ENCODE measurements around the gene ZNF236. TPM values are rescaled to one million over a fixed set of nuclear protein-coding genes. Genes with fewer than 3 reads are reported as not detected.

ZNF236 gene
- total RNA-seq, 1 donor from 2014 or later, result 13.3 TPM

DNA sequence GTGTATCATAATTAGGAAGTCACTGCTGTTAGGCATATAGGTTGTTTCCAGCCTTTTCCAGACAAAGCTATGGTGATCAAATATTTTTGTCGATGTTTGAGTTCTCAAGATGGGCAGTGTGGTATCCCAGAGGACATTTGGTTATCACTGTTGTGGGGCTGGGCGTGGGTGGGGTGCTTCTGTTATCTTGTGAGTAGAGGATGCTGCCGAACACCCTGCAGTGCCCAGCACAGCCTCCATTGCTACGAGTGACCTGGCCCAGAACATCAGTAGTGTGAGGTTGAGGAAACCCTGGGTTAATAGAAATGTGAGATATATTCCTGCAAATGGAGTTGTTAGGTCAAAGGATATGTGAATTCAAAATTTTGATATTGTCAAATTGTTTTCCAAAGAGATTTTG is 33.2 kb downstream of the ZNF236 start:
- Histone ChIP-seq H3K27ac (ENCODE audit: low read depth, low read length) (no peak overlapping the region), H3K4me1 (ENCODE audit: insufficient read depth, low read length) (peaks cover 5% of the 10 kb centered on the region), H4K20me1 (ENCODE audit: insufficient read depth, low read length) (peaks cover 6% of the 10 kb centered on the region), H3K9ac (ENCODE audit: low read length) (no peak overlapping the region), H3K4me3 (ENCODE audit: insufficient read depth, low read depth, low read length) (no peak overlapping the region), H3K36me3 (ENCODE audit: insufficient read depth, low read length) (peaks cover 6% of the 10 kb centered on the region), H3K79me2 (ENCODE audit: insufficient read depth, low read length) (peaks cover 6% of the 10 kb centered on the region), H3K9me3 (ENCODE audit: insufficient read depth, low read depth, low read length) (no peaks in the 10 kb centered on the region), H3K27me3 (ENCODE audit: insufficient read depth, low read length) (no peaks in the 10 kb centered on the region), H3K4me2 (ENCODE audit: low read length) (no peak overlapping the region), H2AFZ (ENCODE audit: low read depth, low read length) (no peak overlapping the region)
- no peak for DNase-seq (ENCODE audit: low read depth)
- H3K4me1 Mint-ChIP-seq (ENCODE audit: low read depth, unreplicated experiment), result peaks cover 4% of the 10 kb centered on the region
- no peak overlapping the region for H3K4me3 Mint-ChIP-seq (ENCODE audit: unreplicated experiment)
- H3K27me3 Mint-ChIP-seq (ENCODE audit: low read depth, unreplicated experiment), result no peaks in the 10 kb centered on the region
- TF ChIP-seq, protein P1, sequence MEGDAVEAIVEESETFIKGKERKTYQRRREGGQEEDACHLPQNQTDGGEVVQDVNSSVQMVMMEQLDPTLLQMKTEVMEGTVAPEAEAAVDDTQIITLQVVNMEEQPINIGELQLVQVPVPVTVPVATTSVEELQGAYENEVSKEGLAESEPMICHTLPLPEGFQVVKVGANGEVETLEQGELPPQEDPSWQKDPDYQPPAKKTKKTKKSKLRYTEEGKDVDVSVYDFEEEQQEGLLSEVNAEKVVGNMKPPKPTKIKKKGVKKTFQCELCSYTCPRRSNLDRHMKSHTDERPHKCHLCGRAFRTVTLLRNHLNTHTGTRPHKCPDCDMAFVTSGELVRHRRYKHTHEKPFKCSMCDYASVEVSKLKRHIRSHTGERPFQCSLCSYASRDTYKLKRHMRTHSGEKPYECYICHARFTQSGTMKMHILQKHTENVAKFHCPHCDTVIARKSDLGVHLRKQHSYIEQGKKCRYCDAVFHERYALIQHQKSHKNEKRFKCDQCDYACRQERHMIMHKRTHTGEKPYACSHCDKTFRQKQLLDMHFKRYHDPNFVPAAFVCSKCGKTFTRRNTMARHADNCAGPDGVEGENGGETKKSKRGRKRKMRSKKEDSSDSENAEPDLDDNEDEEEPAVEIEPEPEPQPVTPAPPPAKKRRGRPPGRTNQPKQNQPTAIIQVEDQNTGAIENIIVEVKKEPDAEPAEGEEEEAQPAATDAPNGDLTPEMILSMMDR (IDR thresholded peaks at IDR 0.05; ENCODE audit: insufficient read depth, low read depth, low read length), result no peak
- TF ChIP-seq EZH2 (IDR thresholded peaks at IDR 0.05; ENCODE audit: insufficient read depth, low read length), result no peak
- no peak overlapping the region for H3K27ac Mint-ChIP-seq (ENCODE audit: unreplicated experiment)
- no peaks in the 10 kb centered on the region for H3K9me3 Mint-ChIP-seq (ENCODE audit: unreplicated experiment)
- H3K36me3 Mint-ChIP-seq (ENCODE audit: low read depth, unreplicated experiment), result peaks cover 12% of the 10 kb centered on the region
- no peak for FAIRE-seq

DNA sequence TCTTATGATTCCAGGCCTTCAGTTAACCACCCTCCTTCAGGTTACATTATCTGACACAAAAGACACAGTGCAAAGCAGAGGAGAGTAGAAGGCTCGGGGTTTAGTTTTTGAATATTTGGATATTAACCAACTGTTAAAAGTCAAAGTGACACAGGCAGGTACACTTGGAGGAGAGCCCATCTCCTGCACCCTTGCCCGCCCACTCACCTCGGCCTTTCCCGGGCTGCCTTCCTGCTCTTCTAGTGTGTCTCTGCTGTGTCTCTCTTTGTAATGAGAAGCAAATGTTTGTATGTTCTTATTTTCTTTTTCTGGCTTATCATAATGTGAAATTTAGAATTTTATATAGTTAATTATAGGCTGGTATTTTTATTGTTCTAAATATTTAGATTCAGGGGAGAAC is 35.1 kb downstream of the ZNF236 start:
- Histone ChIP-seq H3K4me3 (ENCODE audit: insufficient read depth, low read depth, low read length) (no peak overlapping the region), H3K9me3 (ENCODE audit: insufficient read depth, low read depth, low read length) (no peaks in the 10 kb centered on the region), H3K27me3 (ENCODE audit: insufficient read depth, low read length) (no peaks in the 10 kb centered on the region), H2AFZ (ENCODE audit: low read depth, low read length) (no peak overlapping the region), H3K4me1 (ENCODE audit: insufficient read depth, low read length) (peaks cover 5% of the 10 kb centered on the region), H3K36me3 (ENCODE audit: insufficient read depth, low read length) (peaks cover 8% of the 10 kb centered on the region), H4K20me1 (ENCODE audit: insufficient read depth, low read length) (peaks cover 12% of the 10 kb centered on the region), H3K79me2 (ENCODE audit: insufficient read depth, low read length) (no peaks in the 10 kb centered on the region), H3K27ac (ENCODE audit: low read depth, low read length) (no peak overlapping the region), H3K4me2 (ENCODE audit: low read length) (no peak overlapping the region), H3K9ac (ENCODE audit: low read length) (no peak overlapping the region)
- Mint-ChIP-seq H3K9me3 (ENCODE audit: unreplicated experiment) (no peaks in the 10 kb centered on the region), H3K4me3 (ENCODE audit: unreplicated experiment) (no peak overlapping the region), H3K4me1 (ENCODE audit: low read depth, unreplicated experiment) (peaks cover 7% of the 10 kb centered on the region), H3K27me3 (ENCODE audit: low read depth, unreplicated experiment) (no peaks in the 10 kb centered on the region), H3K36me3 (ENCODE audit: low read depth, unreplicated experiment) (peaks cover 16% of the 10 kb centered on the region), H3K27ac (ENCODE audit: unreplicated experiment) (no peak overlapping the region)
- no peak for DNase-seq (ENCODE audit: low read depth)
- no peak for FAIRE-seq
- TF ChIP-seq, protein P1 (IDR thresholded peaks at IDR 0.05; ENCODE audit: insufficient read depth, low read depth, low read length), result no peak
- no peak for TF ChIP-seq EZH2 (IDR thresholded peaks at IDR 0.05; ENCODE audit: insufficient read depth, low read length)

DNA sequence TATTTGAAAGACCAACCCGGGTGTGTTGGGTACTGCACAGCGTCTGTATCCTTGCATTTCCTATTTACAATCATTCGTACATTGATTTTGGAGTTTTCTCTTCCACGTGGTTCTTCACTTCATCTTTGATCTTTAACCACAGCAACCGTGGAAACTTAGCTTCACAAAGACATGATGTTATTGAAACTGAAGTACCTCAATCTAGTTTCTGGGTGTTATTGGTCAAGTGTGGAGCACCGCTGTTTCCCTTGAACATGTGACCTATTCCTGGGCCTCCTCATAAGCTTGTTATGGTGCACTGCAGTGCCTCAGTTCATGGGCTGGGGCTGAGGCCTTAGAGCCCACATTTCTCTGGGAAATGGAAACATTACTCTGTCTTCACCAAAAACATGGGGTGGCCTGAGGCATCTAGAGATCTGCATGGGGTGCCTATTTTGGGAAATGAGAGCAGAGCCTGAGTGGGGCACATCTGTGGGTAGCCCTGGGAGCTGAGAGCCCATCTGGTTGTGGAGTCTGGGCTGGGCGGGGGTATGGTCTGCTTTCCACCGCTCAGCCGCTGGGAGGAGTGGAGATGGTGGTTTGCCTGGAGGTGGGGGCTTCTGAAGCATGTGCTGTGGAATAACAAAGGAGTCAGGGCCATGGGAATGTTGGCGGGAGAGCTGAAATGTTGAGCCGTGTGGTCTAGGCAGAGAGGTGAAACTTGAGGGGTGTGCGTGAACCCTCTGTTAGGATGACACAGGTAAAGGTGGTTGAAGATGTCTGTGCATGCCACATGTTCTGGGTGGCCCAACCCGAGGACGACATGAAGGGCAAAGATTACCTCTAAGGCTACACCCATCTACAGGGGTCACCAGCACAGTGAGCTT is 37.4 kb downstream of the ZNF236 start:
- no peak overlapping the region for H3K4me3 ChIP-seq (ENCODE audit: insufficient read depth, low read depth, low read length)
- H3K4me2 ChIP-seq (ENCODE audit: low read length), result no peak overlapping the region
- no peak overlapping the region for H3K27ac Mint-ChIP-seq (ENCODE audit: unreplicated experiment)
- H3K36me3 ChIP-seq (ENCODE audit: insufficient read depth, low read length), result peaks cover 10% of the 10 kb centered on the region
- H3K4me3 Mint-ChIP-seq (ENCODE audit: unreplicated experiment), result no peak overlapping the region
- no peak overlapping the region for H3K27ac ChIP-seq (ENCODE audit: low read depth, low read length)
- peaks cover 21% of the 10 kb centered on the region for H3K36me3 Mint-ChIP-seq (ENCODE audit: low read depth, unreplicated experiment)
- no peaks in the 10 kb centered on the region for H3K27me3 ChIP-seq (ENCODE audit: insufficient read depth, low read length)
- no peak overlapping the region for H2AFZ ChIP-seq (ENCODE audit: low read depth, low read length)
- no peaks in the 10 kb centered on the region for H3K9me3 ChIP-seq (ENCODE audit: insufficient read depth, low read depth, low read length)
- FAIRE-seq, result no peak
- no peak for TF ChIP-seq EZH2 (IDR thresholded peaks at IDR 0.05; ENCODE audit: insufficient read depth, low read length)
- TF ChIP-seq, protein P1 (IDR thresholded peaks at IDR 0.05; ENCODE audit: insufficient read depth, low read depth, low read length), result no peak
- peaks cover 5% of the 10 kb centered on the region for H3K4me1 ChIP-seq (ENCODE audit: insufficient read depth, low read length)
- H3K9ac ChIP-seq (ENCODE audit: low read length), result no peak overlapping the region
- no peaks in the 10 kb centered on the region for H3K79me2 ChIP-seq (ENCODE audit: insufficient read depth, low read length)
- H3K9me3 Mint-ChIP-seq (ENCODE audit: unreplicated experiment), result no peaks in the 10 kb centered on the region
- H4K20me1 ChIP-seq (ENCODE audit: insufficient read depth, low read length), result peaks cover 12% of the 10 kb centered on the region
- DNase-seq (ENCODE audit: low read depth), result no peak
- no peaks in the 10 kb centered on the region for H3K27me3 Mint-ChIP-seq (ENCODE audit: low read depth, unreplicated experiment)
- H3K4me1 Mint-ChIP-seq (ENCODE audit: low read depth, unreplicated experiment), result peaks cover 7% of the 10 kb centered on the region
